ENCODE data around the gene SEC23B.
"Not testable (repeated sequence)": the region's sequence is repeated elsewhere in the genome, so short reads cannot be mapped to it uniquely, and the experiment has no call there.

The SEC23B gene

GRCh38 chr20:18515973-18516372, 8.2 kb downstream of the SEC23B start:
- DNase-seq = no peak
- Histone ChIP-seq H3K9me3 (no peaks in the 10 kb centered on the region), H3K36me3 (peaks cover under 1% of the 10 kb centered on the region), H3K27me3 (no peaks in the 10 kb centered on the region), H3K4me1 (no peaks in the 10 kb centered on the region), H3K4me3 (ENCODE audit: low read depth, low read length) (no peak overlapping the region)
- TF ChIP-seq, protein P1, sequence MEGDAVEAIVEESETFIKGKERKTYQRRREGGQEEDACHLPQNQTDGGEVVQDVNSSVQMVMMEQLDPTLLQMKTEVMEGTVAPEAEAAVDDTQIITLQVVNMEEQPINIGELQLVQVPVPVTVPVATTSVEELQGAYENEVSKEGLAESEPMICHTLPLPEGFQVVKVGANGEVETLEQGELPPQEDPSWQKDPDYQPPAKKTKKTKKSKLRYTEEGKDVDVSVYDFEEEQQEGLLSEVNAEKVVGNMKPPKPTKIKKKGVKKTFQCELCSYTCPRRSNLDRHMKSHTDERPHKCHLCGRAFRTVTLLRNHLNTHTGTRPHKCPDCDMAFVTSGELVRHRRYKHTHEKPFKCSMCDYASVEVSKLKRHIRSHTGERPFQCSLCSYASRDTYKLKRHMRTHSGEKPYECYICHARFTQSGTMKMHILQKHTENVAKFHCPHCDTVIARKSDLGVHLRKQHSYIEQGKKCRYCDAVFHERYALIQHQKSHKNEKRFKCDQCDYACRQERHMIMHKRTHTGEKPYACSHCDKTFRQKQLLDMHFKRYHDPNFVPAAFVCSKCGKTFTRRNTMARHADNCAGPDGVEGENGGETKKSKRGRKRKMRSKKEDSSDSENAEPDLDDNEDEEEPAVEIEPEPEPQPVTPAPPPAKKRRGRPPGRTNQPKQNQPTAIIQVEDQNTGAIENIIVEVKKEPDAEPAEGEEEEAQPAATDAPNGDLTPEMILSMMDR (IDR thresholded peaks at IDR 0.05; ENCODE audit: low read depth, low read length) = no peak

GRCh38 chr20:18522066-18522465, 14.3 kb downstream of the SEC23B start:
- not testable (repeated sequence) for H3K4me1 ChIP-seq; DNase-seq; H3K4me3 ChIP-seq (ENCODE audit: low read depth, low read length); H3K27me3 ChIP-seq; H3K9me3 ChIP-seq
- H3K36me3 ChIP-seq = peaks cover 33% of the 10 kb centered on the region

- DNase-seq = no peak
- Histone ChIP-seq H3K36me3 (peaks cover 42% of the 10 kb centered on the region), H3K4me1 (no peaks in the 10 kb centered on the region), H3K9me3 (no peaks in the 10 kb centered on the region), H3K27me3 (no peaks in the 10 kb centered on the region), H3K4me3 (ENCODE audit: low read depth, low read length) (no peak overlapping the region)
- TF ChIP-seq, protein P1 (IDR thresholded peaks at IDR 0.05; ENCODE audit: low read depth, low read length) = no peak
Measured at GRCh38 chr20:18523066-18523465, 15.3 kb downstream of the SEC23B start.

DNA sequence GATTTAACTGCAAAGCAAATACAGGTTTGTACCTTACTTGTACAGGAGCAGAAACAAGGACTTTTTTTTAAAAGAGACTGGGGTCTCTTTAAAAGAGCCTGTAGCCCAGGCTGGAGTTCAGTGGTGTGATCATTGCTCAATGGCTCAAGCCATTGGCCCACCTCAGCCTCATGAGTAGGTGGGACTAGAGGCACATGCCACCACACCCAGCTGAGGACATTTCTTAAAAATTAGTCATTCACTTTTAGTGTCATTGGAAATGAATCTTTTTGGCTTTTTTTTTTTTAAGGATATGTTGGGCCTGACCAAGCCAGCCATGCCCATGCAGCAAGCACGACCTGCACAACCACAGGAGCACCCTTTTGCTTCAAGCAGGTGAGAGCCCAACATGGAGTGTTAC, 16.9 kb downstream of the SEC23B start:
- TF ChIP-seq, protein P1 (IDR thresholded peaks at IDR 0.05; ENCODE audit: low read depth, low read length) = no peak
- no peak for DNase-seq
- Histone ChIP-seq H3K27me3 (no peaks in the 10 kb centered on the region), H3K36me3 (peaks cover 56% of the 10 kb centered on the region), H3K4me3 (ENCODE audit: low read depth, low read length) (no peak overlapping the region), H3K4me1 (no peaks in the 10 kb centered on the region), H3K9me3 (no peaks in the 10 kb centered on the region)

DNA sequence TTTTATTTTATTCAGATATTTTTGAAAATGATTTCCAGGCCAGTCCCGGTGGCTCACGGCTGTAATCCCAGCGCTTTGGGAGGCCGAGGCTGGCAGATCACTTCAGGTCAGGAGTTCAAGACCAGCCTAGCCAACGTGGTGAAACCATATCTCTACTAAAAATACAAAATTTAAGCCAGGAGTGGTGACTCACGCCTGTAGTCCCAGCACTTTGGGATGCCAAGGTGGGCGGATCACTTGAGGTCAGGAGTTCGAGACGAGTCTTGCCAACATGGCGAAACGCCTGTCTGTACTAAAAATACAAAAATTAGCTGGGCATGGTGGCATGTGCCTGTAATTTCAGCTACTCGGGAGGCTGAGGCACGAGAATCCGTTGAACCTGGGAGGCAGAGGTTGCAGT, 19.0 kb downstream of the SEC23B start:
- not testable (repeated sequence) for H3K4me3 ChIP-seq (ENCODE audit: low read depth, low read length); H3K27me3 ChIP-seq; H3K9me3 ChIP-seq; DNase-seq; H3K4me1 ChIP-seq
- peaks cover 66% of the 10 kb centered on the region for H3K36me3 ChIP-seq

DNA sequence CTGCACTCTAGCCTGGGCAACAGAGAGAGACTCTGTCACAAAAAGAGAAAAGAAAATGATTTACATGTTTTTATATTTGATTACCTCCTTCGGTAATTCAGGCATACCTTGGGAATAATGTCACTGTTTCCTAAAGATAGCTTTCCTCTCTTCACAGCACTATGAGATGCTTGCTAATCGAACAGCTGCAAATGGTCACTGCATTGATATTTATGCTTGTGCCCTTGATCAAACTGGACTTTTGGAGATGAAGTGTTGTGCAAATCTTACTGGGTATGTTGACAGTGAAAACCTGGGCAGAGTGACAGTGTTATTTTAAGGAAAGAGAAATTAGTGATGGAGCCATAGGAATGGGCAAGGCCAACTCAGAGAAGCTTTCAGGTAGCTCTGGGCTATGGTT, 19.6 kb downstream of the SEC23B start:
- TF ChIP-seq, protein P1 (IDR thresholded peaks at IDR 0.05; ENCODE audit: low read depth, low read length) = no peak
- Histone ChIP-seq H3K4me1 (no peaks in the 10 kb centered on the region), H3K36me3 (peaks cover 71% of the 10 kb centered on the region), H3K9me3 (no peaks in the 10 kb centered on the region), H3K4me3 (ENCODE audit: low read depth, low read length) (no peak overlapping the region), H3K27me3 (no peaks in the 10 kb centered on the region)
- no peak for DNase-seq

DNA sequence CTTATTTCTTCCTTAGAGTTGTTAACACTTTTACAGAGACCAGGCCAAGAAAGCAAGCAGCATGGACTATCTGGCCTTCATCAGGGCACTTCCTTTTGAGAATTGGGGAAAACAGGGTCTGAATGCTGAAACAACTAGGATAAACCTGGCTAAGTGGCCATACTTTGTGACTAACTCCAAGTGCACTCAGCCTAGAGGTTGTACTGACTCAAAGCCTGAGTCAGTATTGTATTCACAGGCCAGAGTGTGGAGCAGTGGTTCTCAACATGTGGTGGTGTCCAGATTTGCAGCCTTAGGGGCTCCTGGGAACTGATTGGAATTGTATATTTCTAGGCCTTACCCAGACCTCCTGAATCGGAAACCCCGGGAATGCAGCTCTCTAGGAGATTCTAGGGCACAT, 20.1 kb downstream of the SEC23B start:
- H3K27me3 ChIP-seq = no peaks in the 10 kb centered on the region
- no peak overlapping the region for H3K4me3 ChIP-seq (ENCODE audit: low read depth, low read length)
- TF ChIP-seq, protein P1 (IDR thresholded peaks at IDR 0.05; ENCODE audit: low read depth, low read length) = no peak
- peaks cover 76% of the 10 kb centered on the region for H3K36me3 ChIP-seq
- no peaks in the 10 kb centered on the region for H3K9me3 ChIP-seq
- no peaks in the 10 kb centered on the region for H3K4me1 ChIP-seq
- no peak for DNase-seq

Measured in BE2C (cell line).